Measurements from ENCODE around the gene TDRD12. TPM values are rescaled to one million over a fixed set of nuclear protein-coding genes. Genes with fewer than 3 reads are reported as not detected.

TDRD12 gene
- total RNA-seq, 1 experiment from 2014 or later, result 1.3 TPM

DNA sequence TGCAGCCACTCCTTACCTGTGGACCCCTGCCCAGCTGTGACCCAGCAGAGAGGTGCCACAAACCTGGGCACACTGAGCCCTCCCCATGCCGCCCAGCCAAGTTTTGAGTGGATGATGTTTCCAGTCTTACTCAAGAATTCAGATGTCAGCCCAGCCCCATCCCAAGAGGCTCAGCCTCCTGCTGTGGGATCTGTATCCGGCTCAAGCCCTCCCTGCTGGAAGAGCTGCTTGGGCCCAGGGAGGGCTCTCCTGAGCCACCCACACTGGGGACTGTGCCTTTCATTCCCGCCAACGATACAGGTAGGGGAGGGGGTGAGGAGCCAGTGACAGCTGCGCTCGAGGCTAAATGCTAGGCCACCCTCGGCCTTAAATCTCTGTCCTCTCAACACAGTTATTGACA is 155.9 kb downstream of the TDRD12 start:
- H3K4me3 Mint-ChIP-seq, result no peak overlapping the region

More for the DNA sequence above, 155.9 kb downstream of the TDRD12 start:
- no peak overlapping the region for H3K27ac ChIP-seq (ENCODE audit: insufficient read length, low read depth, low read length)
- no peak overlapping the region for H2BK15ac ChIP-seq (ENCODE audit: low read depth, low read length)
- H3T11ph ChIP-seq (ENCODE audit: low read length), result no peak overlapping the region
- H3K4me2 ChIP-seq (ENCODE audit: insufficient read depth, insufficient read length, low read length), result no peak overlapping the region
- no peak overlapping the region for H3K18ac ChIP-seq (ENCODE audit: insufficient read length, low read depth, low read length)
- H2AK5ac ChIP-seq (ENCODE audit: insufficient read length, low read length), result no peak overlapping the region
- H2AFZ ChIP-seq (ENCODE audit: low read length), result no peak overlapping the region
- H3K23ac ChIP-seq (ENCODE audit: insufficient read length, low read depth, low read length), result no peak overlapping the region
- WGBS (ENCODE audit: extremely low coverage, insufficient read length, low lambda C conversion rate), result no CpG with 5 or more reads among the region's 7 CpGs
- no peak overlapping the region for H3K4ac ChIP-seq (ENCODE audit: low read depth, low read length)
- H4K8ac ChIP-seq (replicated peaks; ENCODE audit: insufficient read length, low read depth, low read length), result no peak overlapping the region
- H3K23me2 ChIP-seq (ENCODE audit: insufficient read length, low read depth, low read length, poor library complexity, severe bottlenecking), result no peaks in the 10 kb centered on the region
- no peak overlapping the region for H2BK5ac ChIP-seq (ENCODE audit: insufficient read length, low read length)
- no peaks in the 10 kb centered on the region; a peak in 1 of 5 replicates for H3K9me3 Mint-ChIP-seq
- H4K20me1 ChIP-seq (ENCODE audit: control insufficient read depth, insufficient read depth, insufficient read length), result no peaks in the 10 kb centered on the region
- DNase-seq, result no peak
- H3K14ac ChIP-seq (ENCODE audit: insufficient read depth, low read length), result no peak overlapping the region
- no peaks in the 10 kb centered on the region for H3K79me1 ChIP-seq (ENCODE audit: insufficient read depth, low read depth, low read length, poor library complexity, severe bottlenecking)
- no peak overlapping the region for H3K56ac ChIP-seq (ENCODE audit: insufficient read length, low read depth, low read length)
- H3K79me2 ChIP-seq (ENCODE audit: insufficient read depth, low read length), result no peaks in the 10 kb centered on the region
- no peaks in the 10 kb centered on the region for H3K4me1 ChIP-seq (ENCODE audit: insufficient read depth, low read length)
- H2BK12ac ChIP-seq (ENCODE audit: insufficient read length, low read depth, low read length), result no peak overlapping the region
- H3K27me3 ChIP-seq (ENCODE audit: insufficient read depth, low read length), result no peaks in the 10 kb centered on the region
- no peaks in the 10 kb centered on the region for H3K27me3 Mint-ChIP-seq (ENCODE audit: low read depth)
- H2BK20ac ChIP-seq (ENCODE audit: low read depth, low read length, poor library complexity, severe bottlenecking), result no peak overlapping the region
- no peak overlapping the region for H3K27ac Mint-ChIP-seq
- H3K36me3 Mint-ChIP-seq (ENCODE audit: insufficient read depth in 1 of 3, low read depth in 3 of 3), result peaks cover 0 to 9% (median 2%) of the 10 kb centered on the region in 3 experiments; a peak in 2 of 7 replicates
- H3K4me1 Mint-ChIP-seq, result peaks cover 28 to 30% of the 10 kb centered on the region in 2 experiments
- TF ChIP-seq, protein P1, sequence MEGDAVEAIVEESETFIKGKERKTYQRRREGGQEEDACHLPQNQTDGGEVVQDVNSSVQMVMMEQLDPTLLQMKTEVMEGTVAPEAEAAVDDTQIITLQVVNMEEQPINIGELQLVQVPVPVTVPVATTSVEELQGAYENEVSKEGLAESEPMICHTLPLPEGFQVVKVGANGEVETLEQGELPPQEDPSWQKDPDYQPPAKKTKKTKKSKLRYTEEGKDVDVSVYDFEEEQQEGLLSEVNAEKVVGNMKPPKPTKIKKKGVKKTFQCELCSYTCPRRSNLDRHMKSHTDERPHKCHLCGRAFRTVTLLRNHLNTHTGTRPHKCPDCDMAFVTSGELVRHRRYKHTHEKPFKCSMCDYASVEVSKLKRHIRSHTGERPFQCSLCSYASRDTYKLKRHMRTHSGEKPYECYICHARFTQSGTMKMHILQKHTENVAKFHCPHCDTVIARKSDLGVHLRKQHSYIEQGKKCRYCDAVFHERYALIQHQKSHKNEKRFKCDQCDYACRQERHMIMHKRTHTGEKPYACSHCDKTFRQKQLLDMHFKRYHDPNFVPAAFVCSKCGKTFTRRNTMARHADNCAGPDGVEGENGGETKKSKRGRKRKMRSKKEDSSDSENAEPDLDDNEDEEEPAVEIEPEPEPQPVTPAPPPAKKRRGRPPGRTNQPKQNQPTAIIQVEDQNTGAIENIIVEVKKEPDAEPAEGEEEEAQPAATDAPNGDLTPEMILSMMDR (conservative IDR thresholded peaks at IDR 0.05), result no peak
- no peak overlapping the region for H4K5ac ChIP-seq (ENCODE audit: insufficient read length, low read depth, low read length)
- no peak overlapping the region for H3K9ac ChIP-seq (ENCODE audit: extremely low read depth, insufficient read length, low read length)
- H4K91ac ChIP-seq (ENCODE audit: insufficient read length, low read depth, low read length), result no peak overlapping the region
- H2BK120ac ChIP-seq (ENCODE audit: low read depth, low read length, poor library complexity, severe bottlenecking), result no peak overlapping the region
- no peaks in the 10 kb centered on the region for H3K9me3 ChIP-seq (ENCODE audit: control insufficient read depth, low read depth, low read length)

All from H9 (cell line).